ENCODE measurements around the gene MSI2.

- TF ChIP-seq CTCF (IDR thresholded peaks at IDR 0.05; ENCODE audit: low read length) = no peak
- no peak for TF ChIP-seq EZH2 (IDR thresholded peaks at IDR 0.05; ENCODE audit: borderline replicate concordance, low read length)
Observed at GRCh38 chr17:57566721-57567120, 310.4 kb downstream of the MSI2 start.
